ENCODE data around the gene KLF16. TPM values are rescaled to one million over a fixed set of nuclear protein-coding genes. Genes with fewer than 3 reads are reported as not detected.

KLF16 gene
- 3.8 and 6.2 TPM in 2 replicates for total RNA-seq

DNA sequence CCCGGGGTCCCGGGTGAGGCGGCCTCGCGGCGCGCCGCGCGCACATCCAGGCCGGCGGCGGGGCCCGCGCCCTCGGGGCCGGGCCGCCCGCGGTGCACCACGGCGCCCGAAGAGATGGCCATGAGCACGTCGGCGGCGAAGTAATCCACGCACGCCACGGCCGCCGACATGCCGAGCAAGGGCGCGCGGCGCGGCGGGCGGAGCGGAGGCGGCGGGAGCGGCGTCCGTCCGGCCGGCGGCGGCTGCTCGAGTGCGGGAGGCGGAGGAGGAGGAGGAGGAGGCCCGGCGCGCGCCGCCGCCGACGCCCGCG, at the start of gene KLF16:
KLF16 (minus strand) TSS at position 252 of the 310 bp plus-strand sequence; CDS start at position 170, 82 bp downstream.

DNA sequence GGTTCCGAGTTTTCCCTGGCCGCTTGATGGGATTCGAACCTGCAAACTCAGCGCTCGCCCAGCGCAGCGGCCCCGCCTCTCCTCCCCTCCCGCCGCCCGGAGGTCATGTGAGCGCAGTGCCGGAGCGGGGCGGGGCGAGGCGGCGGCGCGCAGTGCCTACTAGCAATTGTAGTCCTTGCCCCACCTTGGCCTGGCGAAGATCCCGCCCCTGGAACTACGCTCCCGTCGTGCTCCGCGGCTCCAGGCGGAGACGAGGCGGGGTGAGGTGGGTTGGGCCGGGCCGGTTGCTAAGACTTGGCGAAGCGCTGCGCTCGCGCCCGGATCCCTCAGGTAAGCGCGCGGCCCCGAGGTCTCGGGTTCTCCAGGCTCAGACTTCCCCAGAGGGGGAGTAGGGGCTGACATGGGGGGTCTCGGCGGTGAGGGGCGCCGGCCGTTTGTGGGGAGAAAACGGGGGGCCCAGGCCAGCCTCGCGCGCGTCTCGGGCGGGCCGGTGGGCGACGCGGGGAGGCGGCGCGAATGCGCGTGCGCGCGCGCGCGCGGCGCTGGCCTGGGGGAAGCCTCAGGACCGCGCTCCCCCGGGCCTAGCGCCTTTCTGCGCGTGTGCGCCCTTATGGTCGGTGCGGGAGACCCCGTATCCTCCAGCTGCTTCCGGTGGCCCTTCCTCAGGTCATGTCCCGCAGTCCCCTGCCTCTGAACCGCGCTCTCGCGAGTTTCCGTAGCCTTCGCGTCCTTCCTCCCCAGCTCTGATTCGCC, 41.9 kb upstream of the KLF16 start, which contains the start of the genes ADAT3 and SCAMP4:
ADAT3 (plus strand) TSS at position 290 of the 753 bp plus-strand sequence. CDS start 6,649 bp downstream, outside the sequence.
SCAMP4 (plus strand) TSS at position 290 of the 753 bp plus-strand sequence. CDS start 9,621 bp downstream, outside the sequence.

GRCh38 chr19:1885398-1886119, 22.2 kb upstream of the KLF16 start, which contains the start of gene ABHD17A:
Gene ABHD17A (minus strand): TSS chr19:1885496. CDS start chr19:1881566, 3,930 bp downstream.

DNA sequence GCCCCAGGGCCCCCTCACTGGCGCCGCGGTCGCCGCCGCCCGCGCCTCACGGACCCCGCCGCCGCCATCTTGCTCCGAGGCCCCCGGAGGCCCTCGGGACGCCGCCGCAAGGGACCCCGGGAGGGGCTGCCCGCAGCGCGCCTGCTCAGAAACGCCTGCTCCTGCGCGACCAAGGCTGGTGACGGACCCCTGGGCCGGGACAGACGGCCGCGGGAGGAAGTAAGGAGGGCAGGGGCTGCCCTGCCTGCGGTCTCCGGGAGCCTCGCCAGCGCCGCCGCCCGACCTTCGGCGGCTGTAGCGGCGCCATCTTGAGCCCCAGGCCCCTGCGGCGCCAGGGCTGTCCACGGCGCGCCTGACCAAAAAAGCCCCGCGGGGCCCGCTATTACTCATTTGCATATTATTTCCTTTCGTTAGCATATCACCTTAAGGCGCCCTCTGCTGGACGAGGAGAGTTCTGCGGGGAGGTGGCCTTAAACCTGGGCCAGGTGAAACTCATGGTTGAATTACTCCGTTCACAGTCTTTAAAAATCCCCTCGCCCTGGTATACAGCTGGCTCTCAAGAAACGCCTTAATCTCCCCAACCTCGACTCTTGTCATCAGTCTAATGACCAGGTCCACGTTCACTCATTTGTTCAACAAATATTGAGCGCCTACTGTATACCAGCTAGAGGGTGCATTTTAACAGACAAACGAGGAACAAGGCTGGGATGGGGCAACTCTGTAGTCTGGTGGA, 14.8 kb downstream of the KLF16 start, which contains the start of gene REXO1:
REXO1 (minus strand) TSS at position 85 of the 733 bp plus-strand sequence. CDS start 125 bp downstream, outside the sequence.

DNA sequence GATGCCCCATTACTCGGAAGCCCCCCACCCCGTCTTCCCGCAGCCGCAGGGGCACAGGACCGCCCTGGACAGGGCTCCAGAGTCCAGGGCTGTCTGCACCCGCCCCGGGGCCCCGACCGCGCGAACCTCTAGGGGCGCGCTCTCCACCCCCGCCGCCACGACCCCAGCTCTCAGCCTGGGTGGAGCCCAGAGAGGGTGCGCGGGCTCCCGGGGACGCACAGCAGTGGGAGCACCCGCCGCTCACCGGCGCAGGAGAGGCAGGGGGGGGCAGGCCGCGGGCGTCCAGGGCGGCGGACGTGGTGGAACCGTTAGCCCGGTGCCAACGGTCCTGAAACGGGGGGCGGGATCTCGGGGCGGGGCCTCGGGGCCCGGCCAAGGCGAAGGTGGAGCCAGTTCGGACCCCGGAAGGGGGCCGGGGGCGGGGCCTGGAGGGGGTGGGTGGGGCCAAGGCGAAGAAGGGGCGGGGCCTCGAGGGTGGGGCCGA, 51.4 kb downstream of the KLF16 start, which contains the start of gene ATP8B3:
ATP8B3 (minus strand) TSS at position 335 of the 484 bp plus-strand sequence. CDS start 540 bp downstream, outside the sequence.

Other genes starting within 250 kb of the KLF16 start
- 70.8 and 95.5 TPM in 2 replicates for gene TCF3, start 211.0 kb downstream of the KLF16 start, total RNA-seq
- not detected in 2 replicates for gene ONECUT3, start 110.1 kb downstream of the KLF16 start, total RNA-seq
- gene ATP8B3, start 51.3 kb downstream of the KLF16 start, total RNA-seq = 0.76 and 1.6 TPM in 2 replicates
- gene REXO1, start 15.1 kb downstream of the KLF16 start, total RNA-seq = 5.2 and 8.4 TPM in 2 replicates
- gene ABHD17A, start 21.9 kb upstream of the KLF16 start, total RNA-seq = 125 and 126 TPM in 2 replicates
- gene ADAT3, start 41.8 kb upstream of the KLF16 start, total RNA-seq = 0.97 and 2.7 TPM in 2 replicates
- 22.4 and 25.4 TPM in 2 replicates for gene SCAMP4, start 41.8 kb upstream of the KLF16 start, total RNA-seq
- gene CSNK1G2, start 77.6 kb upstream of the KLF16 start, total RNA-seq = 54.4 and 62.7 TPM in 2 replicates
- 36.7 and 41.9 TPM in 2 replicates for gene BTBD2, start 152.1 kb upstream of the KLF16 start, total RNA-seq
- 72.4 and 92.7 TPM in 2 replicates for gene MKNK2, start 187.7 kb upstream of the KLF16 start, total RNA-seq
- gene MOB3A, start 232.7 kb upstream of the KLF16 start, total RNA-seq = 13.0 and 17.0 TPM in 2 replicates
- under 0.01 TPM in 1 of 2 replicates, not detected in the other for gene IZUMO4, start 233.3 kb upstream of the KLF16 start, total RNA-seq

All from epithelial cell of umbilical artery (primary cell).